Measurements from ENCODE around the gene LBP. TPM values are rescaled to one million over a fixed set of nuclear protein-coding genes. Genes with fewer than 3 reads are reported as not detected.

Gene LBP
- total RNA-seq, 1 experiment from 2014 or later: 0.15 TPM

DNA sequence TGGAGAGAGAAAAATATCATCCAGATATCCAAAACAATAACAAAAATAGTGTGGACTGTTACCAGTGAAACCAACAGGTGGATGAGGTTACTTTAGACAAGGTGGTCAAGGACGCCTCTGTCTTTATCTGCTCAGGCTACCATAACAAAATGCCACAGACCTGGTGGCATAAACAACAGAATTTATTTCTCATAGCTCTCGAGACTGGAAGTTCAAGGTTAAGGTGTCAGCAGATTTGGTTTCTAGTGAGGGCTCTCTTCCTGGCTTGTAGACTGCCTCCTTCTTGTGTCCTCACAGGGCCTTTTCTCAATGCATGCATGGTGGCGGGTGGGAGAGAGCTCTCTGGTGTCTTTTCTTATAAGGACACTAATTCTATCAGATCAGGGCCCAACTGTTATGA lies 21.1 kb upstream of the LBP start:
- no peak overlapping the region for H3K9ac ChIP-seq (ENCODE audit: low read length)
- no peaks in the 10 kb centered on the region for H3K36me3 ChIP-seq (ENCODE audit: control insufficient read depth in 1 of 2, insufficient read depth in 2 of 2, low read length in 2 of 2)
- no peaks in the 10 kb centered on the region; the same call in 1 of the 2 replicates for H3K27me3 ChIP-seq (ENCODE audit: insufficient read depth, low read length)
- no peak overlapping the region for H3K27ac ChIP-seq (ENCODE audit: low read depth, low read length)
- no peaks in the 10 kb centered on the region for H4K20me1 ChIP-seq (ENCODE audit: insufficient read depth)
- no peaks in the 10 kb centered on the region for H3K4me1 ChIP-seq (ENCODE audit: control insufficient read depth in 1 of 2, insufficient read depth in 2 of 2, low read length in 2 of 2)
- CTCF ChIA-PET: no interaction called here
- H3K79me2 ChIP-seq (ENCODE audit: insufficient read depth, low read length): no peaks in the 10 kb centered on the region
- no TSS peak for BruUV-seq (replicated peaks)
- H3K9me3 ChIP-seq (ENCODE audit: control insufficient read depth in 1 of 2, insufficient read depth in 1 of 2, low read depth in 1 of 2, low read length in 2 of 2): no peaks in the 10 kb centered on the region
- TF ChIP-seq ZBTB33 (IDR thresholded peaks at IDR 0.05; ENCODE audit: extremely low read depth, insufficient replicate concordance, low read length) (no peak), REST (IDR thresholded peaks at IDR 0.05; ENCODE audit: low read depth) (no peak), FOSL1 (IDR thresholded peaks at IDR 0.05; ENCODE audit: low read depth) (no peak), SP1 (IDR thresholded peaks at IDR 0.05; ENCODE audit: low read depth) (no peak), EZH2phosphoT487 (IDR thresholded peaks at IDR 0.05; ENCODE audit: borderline replicate concordance) (no peak), ZNF274 (IDR thresholded peaks at IDR 0.05; ENCODE audit: low read depth, low read length) (no peak), EZH2 (IDR thresholded peaks at IDR 0.05) (no peak), EGR1 (IDR thresholded peaks at IDR 0.05; ENCODE audit: low read depth) (no peak), SRF (IDR thresholded peaks at IDR 0.05; ENCODE audit: low read depth) (no peak)
- RAD21 ChIA-PET (ENCODE audit: low non-redundant PET in 1 of 2, low total read pairs in 2 of 2, uncharacterized antibody in 2 of 2, unreplicated experiment in 2 of 2): no interaction called here
- no peak overlapping the region for H3K4me2 ChIP-seq (ENCODE audit: low read length)
- POLR2A ChIA-PET: no interaction called here
- intact Hi-C loops (cut with micrococcal nuclease): no loop called here
- H3K9me2 ChIP-seq (ENCODE audit: insufficient read depth): no peaks in the 10 kb centered on the region
- H2AFZ ChIP-seq (ENCODE audit: low read depth, low read length, poor library complexity, severe bottlenecking): no peak overlapping the region
- ATAC-seq: no peak
- H3K4me3 ChIP-seq (replicated peaks in 1 of 2; ENCODE audit: low read depth in 1 of 2, low read length in 2 of 2): no peak overlapping the region
- no peak for DNase-seq (ENCODE audit: low read depth, low spot score)

Data from HCT116 (cell line).